Dendritic cell treated with granulocyte-macrophage colony-stimulating factor and Interleukin-4, amounts not matched to agents 40 ng/mL and 50 ng/mL, for 4 days (primary cell): ENCODE results near the gene COX6A1.

ENCODE experiments used
- H3K27ac Mint-ChIP-seq: one replicate; pipeline ENCODE4 v1.8.0; 2022; ENCODE audit warnings: mild to moderate bottlenecking, mixed read lengths
- H3K27me3 Mint-ChIP-seq: one replicate; pipeline ENCODE4 v1.8.0; 2022; ENCODE audit warnings: mild to moderate bottlenecking, mixed read lengths
- H3K36me3 Mint-ChIP-seq: one replicate; pipeline ENCODE4 v1.8.0; 2022; ENCODE audit warnings: low read depth, mixed read lengths
- H3K4me1 Mint-ChIP-seq: one replicate; pipeline ENCODE4 v1.8.0; 2022; ENCODE audit warnings: low read depth, mixed read lengths
- H3K4me3 Mint-ChIP-seq: one replicate; pipeline ENCODE4 v1.8.0; 2022; ENCODE audit warnings: mild to moderate bottlenecking, moderate library complexity, mixed read lengths
- H3K9me3 Mint-ChIP-seq: one replicate; pipeline ENCODE4 v1.8.0; 2022; ENCODE audit warnings: mixed read lengths
- intact Hi-C: fragments of 100-400 bp; cut with micrococcal nuclease; formaldehyde crosslinking; loops from one replicate; pipeline ENCODE4 v1.15.0; 2022

COX6A1 gene

DNA sequence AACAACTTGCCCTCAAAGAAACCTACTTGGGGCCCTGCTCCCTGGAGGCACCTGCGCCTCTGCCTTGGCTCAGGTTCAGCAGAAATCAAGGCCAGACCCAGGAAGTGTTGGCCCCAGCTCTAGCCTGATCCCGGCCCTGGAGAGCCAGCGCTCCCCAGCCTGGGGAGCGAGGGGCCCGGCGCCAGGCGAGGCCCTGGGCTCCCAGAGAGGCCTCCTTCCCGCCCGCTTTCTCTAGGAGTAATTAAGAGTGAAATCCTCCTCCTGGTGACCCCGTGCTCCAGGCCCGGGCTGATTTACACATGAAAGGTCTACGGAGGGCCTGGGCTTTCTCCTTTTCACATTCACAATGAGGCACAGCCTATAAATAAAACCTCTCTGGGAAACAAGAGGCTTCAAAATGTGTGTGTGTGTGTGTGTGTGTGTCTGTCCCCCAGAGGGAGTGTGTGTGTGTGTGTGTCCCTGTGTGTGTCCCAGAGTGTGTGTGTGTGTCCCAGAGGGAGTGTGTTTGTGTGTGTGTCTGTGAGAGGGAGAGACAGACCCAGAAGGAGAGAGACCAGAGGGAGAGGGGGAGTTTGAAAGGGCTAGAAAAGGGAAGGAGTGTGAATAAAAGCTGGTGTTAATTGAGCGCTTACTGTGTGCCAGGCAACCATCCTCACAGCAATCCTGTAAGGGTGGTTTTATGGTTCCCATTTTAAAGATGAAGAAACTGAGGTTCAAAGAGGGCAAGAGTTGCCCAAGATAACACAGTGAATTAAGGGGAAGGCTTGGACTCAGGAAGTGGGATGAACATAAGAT lies 23.8 kb upstream of the COX6A1 start:
- H3K9me3 Mint-ChIP-seq = no peaks in the 10 kb centered on the region
- peaks cover 7% of the 10 kb centered on the region for H3K27me3 Mint-ChIP-seq
- H3K4me3 Mint-ChIP-seq = no peak overlapping the region
- H3K27ac Mint-ChIP-seq = no peak overlapping the region
- intact Hi-C loops = no loop called here
- no peaks in the 10 kb centered on the region for H3K36me3 Mint-ChIP-seq
- no peaks in the 10 kb centered on the region for H3K4me1 Mint-ChIP-seq

DNA sequence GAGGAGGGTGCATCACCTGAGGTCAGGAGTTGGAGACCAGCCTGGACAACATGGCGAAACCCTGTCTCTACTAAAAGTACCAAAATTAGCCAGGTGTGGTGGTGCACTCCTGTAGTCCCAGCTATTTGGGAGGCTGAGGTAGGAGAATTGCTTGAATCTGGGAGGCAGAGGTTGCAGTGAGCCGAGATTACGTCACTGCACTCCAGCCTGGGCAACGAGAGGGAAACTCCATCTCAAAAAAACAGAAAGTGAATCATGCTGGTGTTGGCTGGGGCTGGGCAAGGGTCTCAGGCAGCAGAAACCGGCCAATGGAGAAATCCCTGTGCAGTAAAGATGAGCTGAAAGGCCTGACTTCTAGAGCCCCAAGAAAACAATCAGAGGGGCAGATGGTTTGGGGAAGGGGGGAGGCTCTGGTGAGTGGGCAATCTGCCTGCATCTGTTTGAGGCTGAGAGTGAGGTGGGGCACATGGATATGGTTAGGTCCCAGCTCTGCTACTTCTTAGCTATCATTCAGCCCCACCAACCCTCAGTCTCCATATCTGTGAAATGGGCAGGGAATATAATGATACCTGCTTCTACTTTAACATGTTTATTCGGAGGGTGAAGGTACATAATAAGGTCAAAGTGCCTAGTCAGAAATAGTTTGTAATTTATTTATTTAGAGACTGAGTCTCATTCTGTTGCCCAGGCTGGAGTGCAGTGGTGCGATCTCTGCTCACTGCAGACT lies 21.3 kb upstream of the COX6A1 start:
- H3K4me1 Mint-ChIP-seq = no peaks in the 10 kb centered on the region
- no peaks in the 10 kb centered on the region for H3K9me3 Mint-ChIP-seq

DNA sequence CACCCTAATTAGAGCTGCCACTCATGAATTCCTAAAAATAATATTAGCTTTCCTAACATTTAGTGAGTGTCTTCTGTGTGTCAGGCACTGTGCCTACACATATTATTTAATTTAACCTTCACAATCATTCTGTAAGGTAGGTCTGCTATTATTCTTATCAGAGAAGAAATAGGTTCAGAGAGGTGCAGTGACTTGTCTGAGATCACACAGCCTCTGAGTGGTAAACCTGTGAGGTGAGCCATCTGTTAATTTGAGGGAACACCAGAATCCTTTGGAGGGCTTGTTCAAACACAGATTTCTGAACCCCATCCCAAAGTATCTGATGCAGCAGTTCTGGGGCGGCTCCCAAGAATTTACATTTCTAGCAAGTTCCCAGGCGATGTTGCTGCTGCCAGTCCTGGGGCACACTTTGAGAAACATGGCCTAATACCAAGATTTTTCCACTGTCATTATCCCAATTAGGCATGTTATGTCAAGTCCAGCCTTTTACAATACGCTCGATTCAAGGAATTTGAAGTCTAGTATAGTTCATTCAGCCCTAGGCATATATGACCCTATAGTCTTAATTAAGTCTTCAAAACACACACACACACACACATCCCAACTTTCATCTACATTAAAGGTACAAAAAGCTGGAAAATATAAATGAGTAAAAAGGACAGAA lies 19.9 kb upstream of the COX6A1 start:
- no peaks in the 10 kb centered on the region for H3K9me3 Mint-ChIP-seq
- H3K4me3 Mint-ChIP-seq = no peak overlapping the region
- no peaks in the 10 kb centered on the region for H3K36me3 Mint-ChIP-seq
- peaks cover 11% of the 10 kb centered on the region for H3K27me3 Mint-ChIP-seq
- H3K4me1 Mint-ChIP-seq = peaks cover 1% of the 10 kb centered on the region
- H3K27ac Mint-ChIP-seq = no peak overlapping the region
- intact Hi-C loops = no loop called here

More for the DNA sequence above, 21.3 kb upstream of the COX6A1 start:
- intact Hi-C loops = no loop called here
- peaks cover 10% of the 10 kb centered on the region for H3K27me3 Mint-ChIP-seq
- no peak overlapping the region for H3K27ac Mint-ChIP-seq
- H3K36me3 Mint-ChIP-seq = no peaks in the 10 kb centered on the region
- H3K4me3 Mint-ChIP-seq = no peak overlapping the region

DNA sequence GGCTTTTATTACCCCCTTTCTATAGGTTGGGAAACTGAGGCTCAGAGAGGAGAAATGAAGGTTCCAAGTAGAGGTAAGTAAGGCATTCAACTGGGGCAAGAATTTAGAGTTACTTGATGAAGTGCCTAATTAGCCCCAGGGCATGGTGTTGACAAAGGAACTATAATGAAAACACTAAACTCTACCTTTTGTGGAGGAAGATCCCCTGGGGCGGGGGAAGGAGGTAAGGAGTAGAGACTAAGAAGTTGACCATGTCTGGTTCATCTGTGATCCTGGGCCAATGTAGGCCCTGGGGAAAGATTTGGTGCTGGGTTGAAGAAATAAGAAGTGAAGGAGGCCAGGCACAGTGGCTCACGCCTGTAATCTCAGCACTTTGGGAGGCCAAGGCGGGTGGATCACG lies 16.2 kb upstream of the COX6A1 start:
- Mint-ChIP-seq H3K36me3 (no peaks in the 10 kb centered on the region), H3K4me1 (peaks cover 6% of the 10 kb centered on the region), H3K27me3 (peaks cover 11% of the 10 kb centered on the region), H3K27ac (no peak overlapping the region), H3K4me3 (no peak overlapping the region), H3K9me3 (no peaks in the 10 kb centered on the region)
- intact Hi-C loops = no loop called here

DNA sequence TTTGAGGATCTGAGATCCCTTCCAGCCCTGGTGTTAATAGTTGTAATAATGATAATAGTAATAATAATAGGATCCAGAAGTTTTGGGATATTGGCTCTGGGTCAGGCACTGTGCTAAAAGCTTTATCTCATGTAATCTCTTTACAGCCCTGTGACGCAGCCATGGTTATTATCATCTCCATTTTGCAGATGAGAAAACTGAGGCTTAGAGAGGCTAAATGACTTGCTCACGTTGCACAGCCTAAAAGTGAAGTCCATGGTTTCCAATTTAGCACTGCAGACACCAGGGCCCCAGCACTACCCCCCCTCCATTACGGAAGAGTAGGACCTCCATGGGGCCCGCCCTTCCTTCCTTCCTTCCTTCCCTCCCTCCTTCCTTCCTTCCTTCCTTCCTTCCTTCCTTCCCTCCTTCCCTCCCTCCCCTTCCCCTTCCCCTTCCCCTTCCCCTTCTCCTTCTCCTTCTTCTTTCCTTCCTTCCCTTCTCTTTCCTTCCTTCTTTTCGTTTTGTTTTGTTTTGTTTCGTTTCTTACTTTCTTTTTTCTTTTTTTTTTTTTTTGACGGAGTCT lies 14.9 kb upstream of the COX6A1 start:
- no peak overlapping the region for H3K27ac Mint-ChIP-seq
- intact Hi-C loops = no loop called here
- H3K4me1 Mint-ChIP-seq = peaks cover 6% of the 10 kb centered on the region
- H3K36me3 Mint-ChIP-seq = no peaks in the 10 kb centered on the region
- peaks cover 12% of the 10 kb centered on the region for H3K27me3 Mint-ChIP-seq
- H3K9me3 Mint-ChIP-seq = no peaks in the 10 kb centered on the region
- H3K4me3 Mint-ChIP-seq = no peak overlapping the region

DNA sequence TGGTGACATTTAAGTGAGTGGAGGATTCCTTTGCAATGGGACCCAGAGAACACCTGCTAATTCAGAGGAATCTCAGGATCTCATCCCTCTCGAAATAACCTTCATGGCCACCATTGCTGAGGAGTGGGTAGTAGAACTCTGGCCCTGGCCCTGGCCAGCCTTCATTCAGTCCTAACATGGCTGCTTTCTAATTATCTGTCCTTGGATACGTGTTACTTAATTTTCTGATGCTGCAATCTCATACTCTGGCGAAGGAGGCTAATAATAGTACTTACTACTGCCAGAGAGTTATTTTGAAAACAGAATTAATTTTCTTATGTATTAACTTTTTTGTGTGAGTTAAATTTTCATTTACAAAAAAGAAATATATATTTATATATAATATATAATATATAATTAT lies 12.1 kb upstream of the COX6A1 start:
- no peaks in the 10 kb centered on the region for H3K36me3 Mint-ChIP-seq
- H3K9me3 Mint-ChIP-seq = no peaks in the 10 kb centered on the region
- H3K4me1 Mint-ChIP-seq = peaks cover 11% of the 10 kb centered on the region
- intact Hi-C loops = no loop called here
- H3K27me3 Mint-ChIP-seq = peaks cover 20% of the 10 kb centered on the region
- H3K4me3 Mint-ChIP-seq = no peak overlapping the region
- no peak overlapping the region for H3K27ac Mint-ChIP-seq

DNA sequence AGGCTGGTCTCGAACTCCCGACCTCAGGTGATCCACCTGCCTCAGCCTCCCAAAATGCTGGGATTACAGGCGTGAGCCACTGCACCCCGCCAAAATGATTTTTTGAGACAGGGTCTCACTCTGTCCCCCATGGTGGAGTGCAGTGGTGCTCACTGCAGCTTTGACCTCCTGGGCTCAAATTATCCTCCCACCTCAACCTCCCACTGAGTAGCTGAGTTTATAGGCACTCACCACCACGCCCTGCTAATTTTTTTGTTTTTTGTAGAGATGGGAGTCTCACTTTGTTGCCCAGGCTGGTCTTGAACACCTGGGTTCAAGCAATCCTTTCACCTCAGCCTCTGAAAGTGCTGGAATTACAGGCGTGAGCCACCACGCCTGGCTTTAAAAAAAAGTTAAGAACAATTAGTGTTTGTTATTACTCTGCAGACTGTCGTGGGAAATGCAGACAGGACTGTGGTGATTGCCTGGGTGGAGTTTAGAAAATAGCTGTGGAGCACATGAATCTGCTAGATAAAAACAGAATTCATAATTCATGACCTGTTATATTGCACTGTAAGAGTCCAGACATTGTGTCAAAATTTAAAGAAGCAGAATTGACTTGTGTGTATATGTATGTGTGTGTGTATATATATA lies 9.2 kb upstream of the COX6A1 start:
- Mint-ChIP-seq H3K4me3 (no peak overlapping the region), H3K36me3 (no peaks in the 10 kb centered on the region), H3K27ac (no peak overlapping the region), H3K9me3 (no peaks in the 10 kb centered on the region), H3K27me3 (peaks cover 20% of the 10 kb centered on the region), H3K4me1 (peaks cover 5% of the 10 kb centered on the region)
- intact Hi-C loops = no loop called here

DNA sequence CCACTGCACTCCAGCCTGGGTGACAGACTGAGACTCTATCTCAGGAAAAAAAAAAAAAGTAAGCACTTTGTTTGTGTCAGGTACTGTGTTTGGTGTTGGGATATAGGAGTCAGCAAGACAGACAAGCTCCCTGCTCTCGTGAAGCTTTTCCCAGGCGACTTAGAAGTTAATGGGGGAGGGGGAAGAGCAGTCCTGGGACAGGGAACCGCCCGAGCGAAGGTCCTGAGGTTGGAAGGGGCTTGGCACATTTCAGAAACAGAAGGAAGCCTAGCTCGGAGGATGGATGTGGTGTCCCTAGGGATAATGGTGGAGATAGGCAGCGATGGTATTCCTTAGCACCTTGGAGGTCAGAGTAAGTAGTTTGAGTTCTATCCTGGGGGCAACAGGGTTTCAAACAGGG lies 8.5 kb upstream of the COX6A1 start:
- Mint-ChIP-seq H3K4me3 (no peak overlapping the region), H3K27ac (no peak overlapping the region)
- intact Hi-C loops = no loop called here

DNA sequence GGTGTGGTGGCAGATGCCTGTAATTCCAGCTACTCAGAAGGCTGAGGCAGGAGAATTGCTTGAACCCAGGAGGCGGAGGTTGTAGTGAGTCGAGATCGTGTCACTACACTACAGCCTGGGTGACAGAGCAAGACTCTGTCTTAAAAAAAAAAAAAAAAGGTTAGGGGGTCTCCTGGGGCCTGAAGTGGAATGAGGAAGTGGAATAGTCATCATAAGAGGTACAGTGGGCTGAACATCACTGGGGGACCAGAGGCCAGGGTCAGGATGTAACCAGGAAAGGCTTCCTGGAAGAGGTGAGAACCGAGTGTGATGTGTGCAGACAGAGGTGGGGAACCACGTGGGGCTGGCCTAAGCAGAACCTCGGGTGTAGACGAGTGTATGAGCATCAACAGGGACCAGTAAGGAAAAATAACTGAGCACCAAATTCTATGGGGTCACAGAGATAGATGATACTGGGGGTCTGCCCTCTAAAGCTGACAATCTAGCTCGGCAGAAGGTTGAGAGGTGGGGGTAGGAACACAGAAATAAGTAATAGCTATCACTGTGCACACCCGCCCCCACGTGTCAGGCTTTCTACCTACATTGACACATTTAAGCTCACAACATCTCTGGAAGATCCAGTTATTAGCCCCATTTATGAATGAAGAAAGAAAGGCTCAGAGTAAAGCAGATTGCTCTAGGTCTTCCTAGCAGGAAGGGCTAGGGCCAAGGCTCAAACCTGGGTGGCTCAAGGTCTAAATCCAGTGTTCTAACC lies 5.0 kb upstream of the COX6A1 start:
- peaks cover 6% of the 10 kb centered on the region for H3K36me3 Mint-ChIP-seq
- no peaks in the 10 kb centered on the region for H3K9me3 Mint-ChIP-seq
- peaks cover 17% of the 10 kb centered on the region for H3K27me3 Mint-ChIP-seq
- peaks cover 5% of the 10 kb centered on the region for H3K4me1 Mint-ChIP-seq
- H3K27ac Mint-ChIP-seq = no peak overlapping the region
- H3K4me3 Mint-ChIP-seq = no peak overlapping the region
- intact Hi-C loops = loop anchor here (10.0 kb wide), 1 partner anchor 108 kb away; the partner anchor contains the start of gene PLA2G1B

More for the DNA sequence above, 8.5 kb upstream of the COX6A1 start:
- Mint-ChIP-seq H3K36me3 (no peaks in the 10 kb centered on the region), H3K27me3 (peaks cover 20% of the 10 kb centered on the region), H3K9me3 (no peaks in the 10 kb centered on the region), H3K4me1 (peaks cover 5% of the 10 kb centered on the region)

DNA sequence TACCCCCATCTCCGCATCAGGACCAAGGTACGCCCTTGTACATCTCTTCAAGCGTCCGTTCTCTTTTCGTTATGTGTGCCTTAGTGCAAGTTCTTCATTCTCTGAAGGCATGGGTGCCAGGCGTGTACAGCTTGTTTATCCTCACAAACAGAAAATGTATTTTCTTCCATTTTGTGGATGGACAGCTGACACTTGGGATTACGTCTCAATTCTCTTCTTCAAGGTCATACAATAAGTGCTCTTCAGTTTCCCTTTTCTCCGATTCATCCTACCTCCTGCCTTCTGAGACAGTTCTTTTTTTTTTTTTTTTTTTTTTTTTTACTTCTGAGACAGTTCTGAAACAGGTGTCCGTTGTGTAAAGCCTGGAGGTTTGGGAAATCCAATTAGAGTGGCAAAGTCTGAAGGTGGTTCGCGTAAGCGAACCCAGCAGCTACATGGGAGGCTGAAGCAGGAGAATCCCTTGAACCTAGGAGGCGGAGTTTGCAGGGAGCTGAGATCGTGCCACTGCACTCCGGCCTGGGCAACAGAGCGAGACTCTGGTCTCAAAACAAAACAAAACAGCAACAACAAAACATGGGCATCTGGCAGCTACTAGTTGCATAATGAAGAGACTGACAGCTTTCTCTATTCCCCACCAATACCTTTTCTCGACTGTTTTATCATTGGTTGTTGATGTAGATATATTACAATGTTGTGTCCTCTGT lies 734 bp downstream of the COX6A1 start:
- no peaks in the 10 kb centered on the region for H3K27me3 Mint-ChIP-seq
- H3K27ac Mint-ChIP-seq = peak overlapping the region; percentile 96

DNA sequence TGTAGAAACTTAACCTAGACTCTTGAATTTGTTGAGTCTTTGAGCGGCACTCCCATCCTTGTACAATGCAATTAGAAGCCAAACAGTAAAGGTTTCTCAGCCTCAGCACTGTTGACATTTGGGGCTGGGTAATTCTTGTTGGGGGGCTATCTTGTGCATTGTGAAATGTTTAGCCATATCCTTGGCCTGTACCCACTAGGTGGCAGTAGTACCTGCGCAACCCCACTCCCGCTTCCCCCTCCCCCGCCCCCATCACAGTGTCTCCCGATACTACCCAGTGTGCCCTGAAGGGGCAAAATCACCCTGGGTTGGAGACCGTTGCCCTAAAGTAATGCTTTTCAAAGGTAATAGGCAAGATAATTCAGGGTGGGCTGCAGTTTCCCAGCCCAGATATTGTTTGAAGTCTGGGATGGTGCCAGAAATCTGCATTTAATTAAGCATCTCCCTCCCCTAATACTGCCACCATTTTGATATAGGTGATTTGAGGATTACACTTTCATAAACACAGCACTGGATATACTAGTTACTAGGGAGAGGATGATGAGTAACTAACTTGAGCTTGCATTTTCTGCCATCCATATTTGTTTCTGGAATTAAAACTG lies 1.8 kb downstream of the COX6A1 start:
- Mint-ChIP-seq H3K4me1 (peaks cover 16% of the 10 kb centered on the region), H3K4me3 (no peak overlapping the region), H3K36me3 (peaks cover 62% of the 10 kb centered on the region), H3K9me3 (no peaks in the 10 kb centered on the region), H3K27ac (no peak overlapping the region), H3K27me3 (no peaks in the 10 kb centered on the region)
- intact Hi-C loops = loop anchor here (2.0 to 10.0 kb wide), 2 partner anchors 57 to 115 kb away; partner anchors contain the start of genes DYNLL1 and PLA2G1B

More for the DNA sequence above, 734 bp downstream of the COX6A1 start:
- intact Hi-C loops = loop anchor here (2.0 to 10.0 kb wide), 2 partner anchors 58 to 114 kb away; partner anchors contain the start of genes DYNLL1 and PLA2G1B
- peaks cover 12% of the 10 kb centered on the region for H3K4me1 Mint-ChIP-seq
- H3K4me3 Mint-ChIP-seq = peak overlapping the region; percentile 98
- H3K36me3 Mint-ChIP-seq = peaks cover 54% of the 10 kb centered on the region
- no peaks in the 10 kb centered on the region for H3K9me3 Mint-ChIP-seq

DNA sequence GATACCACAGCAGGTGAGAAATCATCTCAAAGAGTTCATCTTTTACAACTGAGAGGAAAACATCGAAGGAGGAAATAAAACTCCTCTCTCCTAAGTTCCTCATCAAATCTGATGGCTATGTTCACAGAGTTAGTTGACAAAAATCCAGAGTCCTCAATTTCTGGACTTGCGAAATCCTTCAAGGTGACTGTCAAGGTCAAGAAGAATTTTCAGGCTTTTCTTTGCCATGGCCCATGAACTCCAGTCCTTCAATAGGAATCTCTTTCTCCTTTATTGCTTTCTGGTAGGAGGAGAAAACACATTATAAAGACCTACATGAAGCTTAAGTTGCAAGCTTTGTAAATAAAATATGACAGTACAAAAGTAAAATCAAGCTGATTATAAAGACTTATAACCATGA lies 6.8 kb downstream of the COX6A1 start:
- H3K27ac Mint-ChIP-seq = no peak overlapping the region
- intact Hi-C loops = no loop called here
- no peaks in the 10 kb centered on the region for H3K27me3 Mint-ChIP-seq
- peaks cover 32% of the 10 kb centered on the region for H3K4me1 Mint-ChIP-seq
- peaks cover 73% of the 10 kb centered on the region for H3K36me3 Mint-ChIP-seq
- H3K9me3 Mint-ChIP-seq = no peaks in the 10 kb centered on the region
- H3K4me3 Mint-ChIP-seq = no peak overlapping the region
